Caco-2 (cell line): Measurements from ENCODE around the gene NHEJ1. TPM values are rescaled to one million over a fixed set of nuclear protein-coding genes. Genes with fewer than 3 reads are reported as not detected.

Experiments
- BruUV-seq: library from RNA; stranded (reverse); fragments of 400-500 nt; replicated peaks from 2 replicates; lab custom pipeline; 2021; lab: Mats Ljungman, UMichigan
- CTCF ChIA-PET: fragments of 300-600 bp; sonication (Branson Sonifier 250); formaldehyde crosslinking; loops from one replicate; lab custom pipeline; 2022; ENCODE audit warnings: antibody characterized with exemption; lab: Charles Lee
- POLR2A ChIA-PET: fragments of 300-600 bp; sonication (Branson Sonifier 250); formaldehyde crosslinking; loops from one replicate; lab custom pipeline; 2022; ENCODE audit warnings: antibody characterized with exemption; lab: Charles Lee
- DNase-seq, 2 experiments: peaks; one replicate each; pipeline versions ENCODE4 v3.0.0 to v3.0.0-alpha.2; 2020 to 2022
- H3K27me3 ChIP-seq: replicated peaks from 2 replicates; pipeline ENCODE4 v1.6.0; 2011; ENCODE audit warnings: low read length; ENCODE audit not compliant: control insufficient read depth, insufficient read depth
- H3K36me3 ChIP-seq: 2 replicates; pipeline ENCODE4 v1.5.1; 2011; ENCODE audit warnings: low read length; ENCODE audit not compliant: control insufficient read depth, insufficient read depth
- H3K4me1 ChIP-seq: fragments of 250-450 bp; sonication (Bioruptor Pico); 2 replicates; pipeline ENCODE4 v1.5.1; 2020; ENCODE audit warnings: mild to moderate bottlenecking
- H3K4me3 ChIP-seq: 2 replicates; pipeline ENCODE4 v1.5.1; 2011; ENCODE audit warnings: low read depth, mild to moderate bottlenecking, control low read depth, low read length
- H3K9me3 ChIP-seq: fragments of 250-450 bp; sonication (Bioruptor Pico); 2 replicates; pipeline ENCODE4 v1.5.1; 2020; ENCODE audit warnings: mild to moderate bottlenecking, moderate library complexity
- H3K27ac Mint-ChIP-seq: one replicate; pipeline ENCODE4 v1.8.0; 2022; ENCODE audit warnings: mixed read lengths; ENCODE audit not compliant: unreplicated experiment
- H3K27me3 Mint-ChIP-seq: one replicate; pipeline ENCODE4 v1.8.0; 2022; ENCODE audit warnings: mixed read lengths; ENCODE audit not compliant: insufficient read depth, unreplicated experiment
- H3K36me3 Mint-ChIP-seq: one replicate; pipeline ENCODE4 v1.8.0; 2022; ENCODE audit warnings: mild to moderate bottlenecking, mixed read lengths; ENCODE audit not compliant: insufficient read depth, unreplicated experiment
- H3K4me1 Mint-ChIP-seq: one replicate; pipeline ENCODE4 v1.8.0; 2022; ENCODE audit warnings: low read depth, mixed read lengths; ENCODE audit not compliant: unreplicated experiment
- H3K4me3 Mint-ChIP-seq: one replicate; pipeline ENCODE4 v1.8.0; 2022; ENCODE audit warnings: mild to moderate bottlenecking, moderate library complexity, mixed read lengths; ENCODE audit not compliant: unreplicated experiment
- H3K9me3 Mint-ChIP-seq: one replicate; pipeline ENCODE4 v1.8.0; 2022; ENCODE audit warnings: mixed read lengths; ENCODE audit not compliant: unreplicated experiment
- CTCF ChIP-seq, 2 experiments: fragments of 200-600 bp in 1 of 2; IDR thresholded peaks; 1 replicate in 1 of 2; 2 replicates in 1 of 2; pipeline versions ENCODE4 v1.5.1 to v1.8.0; 2011 to 2022; ENCODE audit warnings: antibody characterized with exemption in 1 of 2, control low read depth in 1 of 2, inconsistent platforms in 1 of 2, low read depth in 1 of 2, low read length in 1 of 2, mild to moderate bottlenecking in 1 of 2, moderate library complexity in 1 of 2; ENCODE audit not compliant: insufficient read depth in 1 of 2, severe bottlenecking in 1 of 2, unreplicated experiment in 1 of 2
- intact Hi-C: fragments of 100-400 bp; cut with micrococcal nuclease; formaldehyde crosslinking; loops from one replicate; pipeline ENCODE4 v1.10.0; 2022; ENCODE audit not compliant: unreplicated experiment
- total RNA-seq: library from RNA; stranded (reverse); gene quantifications from 2 replicates; pipeline ENCODE4 v1.2.3, GENCODE V29; 2022

NHEJ1 gene
- total RNA-seq, 1 experiment from 2014 or later = 29.6 TPM

- H3K4me1 ChIP-seq = peaks cover 31% of the 10 kb centered on the region
- no peaks in the 10 kb centered on the region for H3K36me3 Mint-ChIP-seq
- BruUV-seq = no TSS peak
- CTCF ChIA-PET = interaction anchor here (0.6 to 0.7 kb wide), 2 partner anchors 15 to 40 kb away, joined by 3 to 5 read pairs; no protein-coding TSS in a partner anchor
- no peaks in the 10 kb centered on the region for H3K9me3 Mint-ChIP-seq
- H3K9me3 ChIP-seq = no peaks in the 10 kb centered on the region
- no peak overlapping the region for H3K4me3 Mint-ChIP-seq
- TF ChIP-seq CTCF (IDR thresholded peaks at IDR 0.05; ENCODE audit: insufficient read depth in 1 of 2, low read depth in 1 of 2, low read length in 1 of 2, severe bottlenecking in 1 of 2, unreplicated experiment in 1 of 2) = no peak
- POLR2A ChIA-PET = no interaction called here
- no peaks in the 10 kb centered on the region for H3K27me3 Mint-ChIP-seq
- H3K36me3 ChIP-seq = peaks cover 4% of the 10 kb centered on the region; the same call in 1 of the 2 replicates
- H3K27ac Mint-ChIP-seq = no peak overlapping the region
- H3K4me1 Mint-ChIP-seq = peaks cover 35% of the 10 kb centered on the region
- no peaks in the 10 kb centered on the region for H3K27me3 ChIP-seq
- H3K4me3 ChIP-seq = no peak overlapping the region
- DNase-seq = no peak
- intact Hi-C loops = no loop called here
These were observed 84.4 kb downstream of the NHEJ1 start for GRCh38 chr2:219076253-219076652.

GRCh38 chr2:219073413-219074129 lies 87.0 kb downstream of the NHEJ1 start:
- ChIA-PET POLR2A (no interaction called here), CTCF (interaction anchor here (0.6 to 6.5 kb wide), 18 partner anchors 9 to 221 kb away, joined by 3 to 89 read pairs (median 4); partner anchors contain the start of gene IHH)
- peaks cover 48% of the 10 kb centered on the region for H3K4me1 ChIP-seq
- Mint-ChIP-seq H3K4me3 (peak overlapping the region; percentile 59), H3K27me3 (no peaks in the 10 kb centered on the region), H3K27ac (peak overlapping the region; percentile 72), H3K9me3 (no peaks in the 10 kb centered on the region), H3K4me1 (peaks cover 46% of the 10 kb centered on the region), H3K36me3 (no peaks in the 10 kb centered on the region)
- no peaks in the 10 kb centered on the region for H3K9me3 ChIP-seq
- peak; percentile 77 to 78 for DNase-seq
- H3K4me3 ChIP-seq = no peak overlapping the region
- intact Hi-C loops = loop anchor here (1.0 kb wide), 4 partner anchors 31 to 82 kb away; no protein-coding TSS in a partner anchor
- peaks cover 4% of the 10 kb centered on the region; the same call in 1 of the 2 replicates for H3K36me3 ChIP-seq
- TF ChIP-seq CTCF (IDR thresholded peaks at IDR 0.05; ENCODE audit: insufficient read depth in 1 of 2, low read depth in 1 of 2, low read length in 1 of 2, severe bottlenecking in 1 of 2, unreplicated experiment in 1 of 2) = peak; percentile 65 to 79
- H3K27me3 ChIP-seq = no peaks in the 10 kb centered on the region
- BruUV-seq = no TSS peak

- no peaks in the 10 kb centered on the region for H3K27me3 Mint-ChIP-seq
- no peaks in the 10 kb centered on the region for H3K27me3 ChIP-seq
- CTCF ChIA-PET = interaction anchor here (0.6 to 6.5 kb wide), 18 partner anchors 9 to 222 kb away, joined by 3 to 89 read pairs (median 4); partner anchors contain the start of gene IHH
- POLR2A ChIA-PET = interaction anchor here (0.6 to 2.6 kb wide), 2 partner anchors 11 to 13 kb away, joined by 3 to 23 read pairs; partner anchors contain the start of gene IHH
- peak overlapping the region; percentile 59 for H3K4me3 Mint-ChIP-seq
- peaks cover 46% of the 10 kb centered on the region for H3K4me1 Mint-ChIP-seq
- H3K36me3 Mint-ChIP-seq = peaks cover 4% of the 10 kb centered on the region
- no peak for TF ChIP-seq CTCF (IDR thresholded peaks at IDR 0.05; ENCODE audit: insufficient read depth in 1 of 2, low read depth in 1 of 2, low read length in 1 of 2, severe bottlenecking in 1 of 2, unreplicated experiment in 1 of 2)
- no TSS peak for BruUV-seq
- H3K27ac Mint-ChIP-seq = peak overlapping the region; percentile 72
- H3K9me3 ChIP-seq = no peaks in the 10 kb centered on the region
- H3K4me3 ChIP-seq = peak overlapping the region; percentile 10; the same call in 1 of the 2 replicates
- peaks cover 48% of the 10 kb centered on the region for H3K4me1 ChIP-seq
- intact Hi-C loops = loop anchor here (1.0 kb wide), 4 partner anchors 32 to 83 kb away; no protein-coding TSS in a partner anchor
- no peaks in the 10 kb centered on the region for H3K9me3 Mint-ChIP-seq
- DNase-seq = peak; percentile 52 to 73
- peaks cover 4% of the 10 kb centered on the region; the same call in 1 of the 2 replicates for H3K36me3 ChIP-seq
These were observed 87.8 kb downstream of the NHEJ1 start for GRCh38 chr2:219072741-219073250.
